HTERT RPE-1 (cell line): Measurements from ENCODE around the gene SLC25A13.

Experiments used
- in situ Hi-C: fragments of 300-500 bp; cut with MboI; formaldehyde crosslinking; loops from 4 replicates; pipeline ENCODE4 v1.14.3; 2020; ENCODE audit warnings: low sequenced_read_pairs

SLC25A13 gene

GRCh38 chr7:96244244-96244991 is 77.5 kb downstream of the SLC25A13 start:
- in situ Hi-C loops = no loop called here

GRCh38 chr7:96243241-96243640 is 78.7 kb downstream of the SLC25A13 start:
- in situ Hi-C loops = no loop called here

- in situ Hi-C loops = no loop called here
These were observed 80.0 kb downstream of the SLC25A13 start for GRCh38 chr7:96241855-96242254.

DNA sequence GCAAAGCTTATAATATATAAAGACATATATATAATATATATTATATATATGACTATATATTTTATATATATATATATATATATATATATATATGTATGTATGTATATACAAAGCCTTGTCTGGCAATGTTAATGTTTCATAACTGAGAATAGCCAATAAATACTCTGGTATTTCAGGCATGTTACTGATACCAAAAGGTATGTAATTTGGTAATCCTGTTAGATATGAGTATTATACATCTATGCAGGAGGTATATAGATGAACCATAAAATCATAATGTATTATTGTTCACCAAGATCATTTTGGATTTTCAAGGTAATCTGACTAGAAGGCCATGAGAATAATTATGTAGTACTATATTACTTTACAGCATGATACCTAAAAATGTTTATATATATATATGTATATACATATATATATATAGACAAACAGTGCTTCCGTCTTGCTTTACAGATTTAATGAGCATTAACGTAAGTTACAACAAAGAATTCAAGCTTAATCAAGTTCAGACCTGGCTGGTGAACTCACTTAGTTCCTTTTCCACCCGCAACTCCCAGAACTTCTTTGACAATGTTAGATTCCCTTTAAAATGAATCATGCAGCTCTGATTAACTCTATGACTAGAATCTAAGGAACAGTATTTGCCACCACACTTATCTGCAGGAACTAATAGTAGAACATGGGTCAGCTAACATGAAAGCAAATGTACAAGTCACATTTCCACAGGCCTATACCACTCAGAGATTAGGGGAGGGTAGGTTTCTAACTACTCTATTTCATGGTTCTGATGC is 82.7 kb downstream of the SLC25A13 start:
- in situ Hi-C loops = no loop called here

DNA sequence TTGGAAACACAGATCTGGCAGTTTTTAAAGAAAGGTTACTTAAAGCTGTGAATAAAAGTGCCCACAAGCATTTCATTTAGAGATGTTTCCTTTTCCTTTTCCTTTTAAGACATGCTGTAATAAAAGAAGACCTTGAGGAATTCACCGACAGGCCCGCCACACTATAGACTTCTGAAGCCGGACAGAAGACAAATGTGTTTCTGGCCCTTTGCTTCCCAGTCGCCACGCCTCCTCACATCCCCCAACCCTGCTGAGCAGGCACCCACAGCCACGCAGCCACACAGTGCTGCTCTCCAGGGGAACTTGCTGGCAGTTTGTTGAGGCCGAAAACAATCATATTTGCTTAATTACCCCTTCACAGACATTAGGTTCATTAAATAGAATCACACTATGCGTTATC is 83.4 kb downstream of the SLC25A13 start:
- in situ Hi-C loops = no loop called here

DNA sequence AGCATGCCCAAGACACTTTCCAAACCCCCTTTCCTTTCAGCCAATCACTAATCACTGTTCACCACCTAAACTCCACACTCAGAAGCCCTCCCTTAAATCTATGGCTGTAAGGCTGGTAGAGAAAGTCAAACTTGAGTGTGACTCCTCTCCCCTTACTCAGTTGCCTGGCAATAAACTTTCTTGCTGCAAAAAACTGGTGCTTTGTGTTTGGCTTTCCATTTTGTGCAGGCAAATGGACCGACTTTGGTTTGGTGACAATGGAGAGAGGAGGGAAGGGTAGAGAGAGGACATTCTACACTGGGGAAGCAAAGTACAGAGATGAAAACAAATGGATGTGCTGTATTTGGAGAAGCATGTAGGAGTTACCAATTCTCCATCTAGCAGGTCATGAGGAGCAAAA is 84.9 kb downstream of the SLC25A13 start:
- in situ Hi-C loops = no loop called here

DNA sequence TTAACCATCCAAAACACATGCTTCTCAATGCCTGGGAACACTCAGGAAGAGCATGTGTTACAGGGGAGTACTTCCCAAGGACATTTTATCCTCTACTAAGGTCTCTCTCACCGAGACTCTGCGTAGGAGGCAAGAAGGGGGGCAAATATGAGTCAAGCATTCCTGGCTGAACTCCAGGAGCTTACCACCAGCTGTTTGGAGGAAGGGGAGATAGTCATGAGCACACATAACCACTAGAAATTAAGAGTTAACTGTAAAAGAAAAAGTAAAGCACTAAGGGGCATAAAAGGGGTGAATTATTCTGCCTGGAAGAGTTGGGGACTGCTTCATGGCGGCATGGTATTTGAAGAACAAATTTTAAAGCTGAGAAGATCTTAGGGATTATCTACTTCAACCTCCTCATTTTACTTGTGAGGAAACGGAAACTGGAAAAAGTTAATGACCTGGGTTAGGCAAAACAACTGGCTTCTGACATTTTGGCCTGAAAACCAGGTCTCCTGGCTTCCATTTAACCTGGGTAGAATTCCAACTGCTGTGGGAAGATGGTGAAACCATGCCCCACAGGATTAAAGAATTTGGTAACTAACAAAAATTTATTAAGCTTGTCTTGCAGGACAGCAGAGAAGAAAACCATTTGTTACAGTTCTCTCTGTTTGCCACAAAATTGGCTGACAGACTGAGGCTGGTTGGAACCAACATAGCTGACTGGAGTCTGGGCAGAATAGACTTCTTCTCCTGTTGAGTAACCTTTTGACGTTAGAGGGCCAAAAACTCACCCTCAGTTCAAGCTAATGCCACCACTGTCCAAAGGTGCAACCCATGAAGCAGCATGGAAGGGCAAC is 85.5 kb downstream of the SLC25A13 start:
- in situ Hi-C loops = no loop called here

DNA sequence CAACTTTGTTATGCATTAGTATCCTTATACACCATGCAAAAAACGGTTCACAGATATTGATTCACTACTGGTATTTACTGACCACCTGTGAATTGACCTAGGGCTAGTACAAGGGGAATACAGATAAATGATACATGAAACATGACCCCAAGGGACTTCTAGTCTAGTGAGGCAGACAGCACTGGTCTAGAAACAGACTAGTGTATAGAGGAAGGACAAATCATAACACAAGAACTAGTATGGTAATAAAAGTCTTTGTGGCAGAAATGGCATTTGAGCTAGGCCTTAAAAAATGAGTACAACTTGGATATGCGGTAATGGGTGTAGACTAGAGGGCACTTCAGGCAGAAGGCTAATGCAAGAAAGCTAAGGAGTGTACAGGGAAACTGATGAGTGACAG is 86.6 kb downstream of the SLC25A13 start:
- in situ Hi-C loops = no loop called here

- in situ Hi-C loops = no loop called here
These were observed 88.3 kb downstream of the SLC25A13 start for GRCh38 chr7:96233528-96234154.

- in situ Hi-C loops = no loop called here
These were observed 88.8 kb downstream of the SLC25A13 start for GRCh38 chr7:96233084-96233483.

- in situ Hi-C loops = no loop called here
These were observed 93.1 kb downstream of the SLC25A13 start for GRCh38 chr7:96228760-96229159.

DNA sequence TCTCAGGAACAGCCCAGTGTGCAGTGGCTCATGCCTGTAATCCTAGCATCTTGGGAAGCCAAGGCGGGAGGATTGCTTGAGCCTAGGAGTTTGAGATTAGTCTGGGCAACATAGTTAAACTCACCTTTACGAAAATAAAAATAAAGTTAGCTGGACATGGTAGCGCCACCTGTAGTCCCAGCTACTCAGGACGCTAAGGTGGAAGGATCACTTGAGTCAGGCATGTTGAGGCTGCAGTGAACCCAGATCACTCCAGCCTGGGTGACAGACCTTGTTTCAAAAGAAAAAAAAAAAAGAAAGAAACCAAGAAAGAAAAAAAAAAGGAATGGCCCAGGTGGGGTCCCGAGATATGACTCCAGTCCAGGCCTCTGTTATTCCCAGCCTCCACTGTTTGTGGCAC is 96.6 kb downstream of the SLC25A13 start:
- in situ Hi-C loops = no loop called here

DNA sequence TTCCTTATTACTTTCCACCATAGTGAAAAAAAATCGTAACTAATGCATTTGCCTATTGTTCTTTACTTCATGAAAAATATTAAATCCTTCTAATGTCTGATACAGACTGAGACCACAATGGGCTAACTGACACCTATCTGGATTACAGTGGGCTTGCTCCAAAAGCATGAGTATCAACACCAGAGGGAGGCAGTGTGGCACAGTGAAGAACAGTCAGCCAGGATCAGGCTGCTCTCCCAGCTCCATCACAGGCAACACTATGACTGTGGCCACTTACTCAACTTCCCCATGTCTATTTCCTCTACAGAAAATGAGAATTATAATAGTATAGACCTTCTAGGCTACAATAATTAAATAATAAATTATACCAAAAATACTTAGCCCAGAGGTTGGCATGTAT is 97.2 kb downstream of the SLC25A13 start:
- in situ Hi-C loops = no loop called here

DNA sequence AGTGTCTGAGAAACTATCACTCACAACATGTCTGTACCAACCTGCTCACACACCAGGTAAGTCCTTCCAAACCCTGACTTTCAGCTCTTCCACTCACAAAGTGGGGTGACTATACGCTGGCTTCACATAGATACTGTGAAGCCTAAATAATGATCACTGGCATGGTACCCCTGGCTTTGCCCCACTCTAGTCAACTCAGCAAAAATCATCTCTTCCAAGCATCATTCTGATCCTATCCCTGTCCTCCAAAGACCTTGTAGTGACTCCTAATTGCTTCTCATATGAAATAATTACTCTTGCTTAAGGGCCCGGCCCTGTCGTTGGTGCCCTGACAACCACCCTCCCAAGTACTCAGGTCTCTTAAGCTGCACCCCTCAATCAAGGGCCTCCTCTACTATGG is 97.8 kb downstream of the SLC25A13 start:
- in situ Hi-C loops = no loop called here

DNA sequence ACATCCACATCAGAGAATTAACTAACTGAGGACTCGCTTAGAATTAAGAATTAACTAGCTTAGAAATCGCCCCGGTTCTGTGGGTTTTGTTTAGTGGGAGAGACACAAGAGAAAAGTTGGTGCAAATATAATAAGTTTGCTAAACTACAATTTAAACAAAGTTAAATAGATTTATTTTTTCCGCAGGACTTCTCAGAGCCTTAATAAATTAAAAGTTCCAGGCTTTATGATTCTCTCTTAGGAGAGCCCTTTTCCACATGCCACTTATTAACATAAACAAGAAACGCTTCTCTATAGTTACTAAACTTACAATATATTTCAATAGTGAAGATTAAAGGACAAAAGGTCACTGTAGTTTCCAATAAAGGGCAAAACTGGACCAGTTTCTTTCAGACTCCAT is 100.0 kb downstream of the SLC25A13 start:
- in situ Hi-C loops = no loop called here

DNA sequence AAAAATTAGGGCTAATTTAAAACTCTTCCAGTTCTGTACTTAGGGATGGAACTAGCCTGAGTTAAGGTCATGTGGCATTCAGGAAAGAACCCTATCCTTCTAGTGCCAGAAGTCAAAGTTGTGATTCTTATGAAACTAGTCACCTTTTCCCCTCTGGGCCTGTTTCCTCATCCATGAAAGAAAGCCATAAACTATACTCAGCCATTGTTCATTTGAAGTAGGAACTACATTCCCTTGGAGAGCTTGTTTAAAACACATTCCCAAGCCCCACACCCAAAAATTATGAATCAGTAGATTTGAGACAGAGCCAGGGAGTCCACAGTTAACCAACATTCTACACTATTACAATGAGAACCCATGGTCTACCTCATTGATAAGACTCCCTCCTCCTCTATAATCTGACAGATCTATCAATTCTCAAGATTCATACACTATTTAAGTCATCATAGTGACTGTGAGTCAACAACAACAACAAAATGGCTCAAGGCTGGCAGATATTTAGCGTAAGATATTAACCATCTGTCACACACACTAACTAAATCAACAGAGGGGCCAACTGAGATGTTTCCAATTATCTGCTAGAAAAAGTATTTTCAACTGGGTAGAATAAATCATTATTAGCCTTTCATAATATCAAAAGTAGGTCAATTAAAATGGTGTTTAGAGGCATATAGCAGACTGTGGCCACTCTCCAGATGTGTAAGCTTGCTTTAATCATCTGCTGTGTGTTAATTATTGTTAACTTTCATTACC is 102.3 kb downstream of the SLC25A13 start:
- in situ Hi-C loops = no loop called here

GRCh38 chr7:96218664-96219243 is 103.1 kb downstream of the SLC25A13 start:
- in situ Hi-C loops = no loop called here

- in situ Hi-C loops = no loop called here
These were observed 104.8 kb downstream of the SLC25A13 start for GRCh38 chr7:96217147-96217546.

GRCh38 chr7:96216373-96216772 is 105.5 kb downstream of the SLC25A13 start:
- in situ Hi-C loops = no loop called here

- in situ Hi-C loops = no loop called here
These were observed 109.4 kb downstream of the SLC25A13 start for GRCh38 chr7:96212474-96212873.
